GM10266 (cell line): ENCODE data around the gene C11orf65.

Experiments used
- DNase-seq: peaks from one replicate; pipeline ENCODE4 v3.0.0; 2012; ENCODE audit errors: extremely low spot score
- CTCF ChIP-seq: IDR thresholded peaks from 2 replicates; pipeline ENCODE4 v1.5.1; 2012; ENCODE audit warnings: mild to moderate bottlenecking, low read depth; ENCODE audit not compliant: control insufficient read depth, insufficient read depth; ENCODE audit errors: missing control alignments

The C11orf65 gene

GRCh38 chr11:108343714-108344113 is 123.6 kb downstream of the C11orf65 start:
- no peak for DNase-seq
- no peak for TF ChIP-seq CTCF

GRCh38 chr11:108341654-108342053 is 125.7 kb downstream of the C11orf65 start:
- no peak for TF ChIP-seq CTCF
- DNase-seq, result no peak

GRCh38 chr11:108340973-108341372 is 126.4 kb downstream of the C11orf65 start:
- TF ChIP-seq CTCF, result no peak
- no peak for DNase-seq

- TF ChIP-seq CTCF, result no peak
Measured at GRCh38 chr11:108338750-108339149, 128.6 kb downstream of the C11orf65 start.

GRCh38 chr11:108333403-108333899 is 133.9 kb downstream of the C11orf65 start:
- TF ChIP-seq CTCF, result no peak
- no peak for DNase-seq

More at GRCh38 chr11:108338750-108339149, 128.6 kb downstream of the C11orf65 start:
- DNase-seq, result no peak
